H1 (cell line): ENCODE measurements around the gene TATDN2. TPM values are rescaled to one million over a fixed set of nuclear protein-coding genes. Genes with fewer than 3 reads are reported as not detected.

Experiments used
- CHD7 ChIP-seq: fragments of 300-600 bp; sonication (generic); IDR thresholded peaks from 2 replicates; pipeline ENCODE4 v1.7.1; 2012; ENCODE audit warnings: low read length, moderate library complexity, mild to moderate bottlenecking, inconsistent platforms; ENCODE audit not compliant: insufficient replicate concordance
- EZH2 ChIP-seq: fragments of 200-600 bp; sonication (generic); IDR thresholded peaks from 2 replicates; pipeline ENCODE4 v1.7.1; 2012; ENCODE audit warnings: low read depth, mild to moderate bottlenecking, moderate library complexity, low read length, inconsistent platforms; ENCODE audit not compliant: severe bottlenecking
- KDM4A ChIP-seq: IDR thresholded peaks from one replicate; pipeline ENCODE4 v1.7.1; 2012; ENCODE audit warnings: low read depth, mild to moderate bottlenecking, moderate library complexity, low read length, inconsistent platforms; ENCODE audit not compliant: severe bottlenecking
- MAX ChIP-seq: IDR thresholded peaks from 2 replicates; pipeline ENCODE4 v1.6.1; 2012; ENCODE audit warnings: inconsistent platforms
- RXRA ChIP-seq: IDR thresholded peaks from 2 replicates; pipeline ENCODE4 v1.6.1; 2011; ENCODE audit warnings: low read depth, mild to moderate bottlenecking, low read length, moderate library complexity; ENCODE audit not compliant: insufficient read depth
- TAF1 ChIP-seq: IDR thresholded peaks from 2 replicates; pipeline ENCODE4 v1.6.1; 2011; ENCODE audit warnings: mild to moderate bottlenecking, low read depth, low read length
- polyA plus RNA-seq, 7 experiments: library from polyadenylated mRNA; depleted of rRNA in 3 of 7; stranded (reverse) in 5 of 7; unstranded in 2 of 7; fragments of >200 nt in 5 of 7; fragments of 200-250 nt in 2 of 7; gene quantifications; 1 replicate in 5 of 7; 2 replicates in 1 of 7; 4 replicates in 1 of 7; pipeline versions ENCODE4 v1.2.1 to v1.2.3, GENCODE V29; 2011 to 2013; ENCODE audit warnings: missing spikeins in 2 of 7, mixed read lengths in 2 of 7
- total RNA-seq: library from RNA; stranded (reverse); fragmentation: NEBNext Ultra II Directional; extraction: Animal tissue kit (Norgen Biotek cat#: 25700); gene quantifications from 2 replicates; pipeline ENCODE4 v1.2.1, GENCODE V29; 2021
- TF ChIP-seq, protein P1 (sequence below): IDR thresholded peaks from 2 replicates; pipeline ENCODE4 v1.6.1; 2011; ENCODE audit warnings: low read length, improper control_type of control experiment
- TF ChIP-seq, protein P2 (sequence below): IDR thresholded peaks from 2 replicates; pipeline ENCODE4 v1.6.1; 2012; ENCODE audit warnings: low read length, inconsistent platforms

The TATDN2 gene
- total and polyA plus RNA-seq, 2 of the 8 experiments (the other 6 are each of a cell fraction or from before 2014, with no cell fraction given) = 12.1 to 34.8 TPM

- no peak for TF ChIP-seq CHD7
- TF ChIP-seq TAF1 = no peak
- no peak for TF ChIP-seq MAX
- no peak for TF ChIP-seq RXRA
- TF ChIP-seq, protein P1, sequence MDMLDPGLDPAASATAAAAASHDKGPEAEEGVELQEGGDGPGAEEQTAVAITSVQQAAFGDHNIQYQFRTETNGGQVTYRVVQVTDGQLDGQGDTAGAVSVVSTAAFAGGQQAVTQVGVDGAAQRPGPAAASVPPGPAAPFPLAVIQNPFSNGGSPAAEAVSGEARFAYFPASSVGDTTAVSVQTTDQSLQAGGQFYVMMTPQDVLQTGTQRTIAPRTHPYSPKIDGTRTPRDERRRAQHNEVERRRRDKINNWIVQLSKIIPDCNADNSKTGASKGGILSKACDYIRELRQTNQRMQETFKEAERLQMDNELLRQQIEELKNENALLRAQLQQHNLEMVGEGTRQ = no peak
- TF ChIP-seq, protein P2, sequence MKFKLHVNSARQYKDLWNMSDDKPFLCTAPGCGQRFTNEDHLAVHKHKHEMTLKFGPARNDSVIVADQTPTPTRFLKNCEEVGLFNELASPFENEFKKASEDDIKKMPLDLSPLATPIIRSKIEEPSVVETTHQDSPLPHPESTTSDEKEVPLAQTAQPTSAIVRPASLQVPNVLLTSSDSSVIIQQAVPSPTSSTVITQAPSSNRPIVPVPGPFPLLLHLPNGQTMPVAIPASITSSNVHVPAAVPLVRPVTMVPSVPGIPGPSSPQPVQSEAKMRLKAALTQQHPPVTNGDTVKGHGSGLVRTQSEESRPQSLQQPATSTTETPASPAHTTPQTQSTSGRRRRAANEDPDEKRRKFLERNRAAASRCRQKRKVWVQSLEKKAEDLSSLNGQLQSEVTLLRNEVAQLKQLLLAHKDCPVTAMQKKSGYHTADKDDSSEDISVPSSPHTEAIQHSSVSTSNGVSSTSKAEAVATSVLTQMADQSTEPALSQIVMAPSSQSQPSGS = no peak
- TF ChIP-seq EZH2 = no peak
- TF ChIP-seq KDM4A = no peak
Observed at GRCh38 chr3:10260211-10260701, 12.0 kb downstream of the TATDN2 start (continued).
